ENCODE results near the gene IFT80. TPM values are rescaled to one million over a fixed set of nuclear protein-coding genes. Genes with fewer than 3 reads are reported as not detected.

IFT80 gene
- total and polyA plus RNA-seq, 9 of the 15 experiments (the other 6 are each of a cell fraction or from before 2014, with no cell fraction given): 6.7 to 21.1 (median 16.4) TPM

- no peak for TF ChIP-seq HNRNPUL1 (IDR thresholded peaks at IDR 0.05; ENCODE audit: low read length)
- no peak for TF ChIP-seq KDM1A (IDR thresholded peaks at IDR 0.05)
- TF ChIP-seq SP1 (CRISPR knock-in tag; IDR thresholded peaks at IDR 0.05): peak; percentile 82
- TF ChIP-seq ZNF174 (CRISPR knock-in tag; IDR thresholded peaks at IDR 0.05): no peak
- no peak for TF ChIP-seq ZNF57 (CRISPR knock-in tag; IDR thresholded peaks at IDR 0.05)
- peak; percentile 91 for TF ChIP-seq E2F1 (CRISPR knock-in tag; IDR thresholded peaks at IDR 0.05)
- TF ChIP-seq CREM (IDR thresholded peaks at IDR 0.05; ENCODE audit: low read depth): peak; percentile 95
- TF ChIP-seq ZNF121 (CRISPR knock-in tag; conservative IDR thresholded peaks at IDR 0.05): no peak
- no peak; the same call in 1 of the 2 replicates for TF ChIP-seq ESRRA (IDR thresholded peaks at IDR 0.05; ENCODE audit: borderline replicate concordance, low read depth)
- peak; percentile 60 to 67 for TF ChIP-seq TRIM24 (IDR thresholded peaks at IDR 0.05)
- peak; percentile 61 to 84 for TF ChIP-seq AFF1 (IDR thresholded peaks at IDR 0.05; ENCODE audit: low read depth in 1 of 2, partially characterized antibody in 2 of 2)
- 0 out of 2 replicates have a peak, but pooled peaks have one; percentile 22 for TF ChIP-seq HMBOX1 (IDR thresholded peaks at IDR 0.05)
- TF ChIP-seq XRCC3 (IDR thresholded peaks at IDR 0.05): no peak
- TF ChIP-seq ZSCAN32 (CRISPR knock-in tag; IDR thresholded peaks at IDR 0.05): no peak
- peak; percentile 92; the same call in 1 of the 2 replicates for TF ChIP-seq GATAD2B (IDR thresholded peaks at IDR 0.05; ENCODE audit: borderline replicate concordance)
- no peak for TF ChIP-seq ZNF609 (CRISPR knock-in tag; IDR thresholded peaks at IDR 0.05; ENCODE audit: borderline replicate concordance)
- TF ChIP-seq HDAC1 (IDR thresholded peaks at IDR 0.05): peak in 1 of 2 experiments; percentile 95; a peak in 2 of 4 replicates
Measured at GRCh38 chr3:160399125-160400029, at the start of gene IFT80, which contains the start of gene SMC4 (continued).

Measured in K562 (cell line).